Dendritic cell treated with granulocyte-macrophage colony-stimulating factor and Interleukin-4, amounts not matched to agents 40 ng/mL and 50 ng/mL, for 4 days (primary cell): ENCODE data around the gene NCS1.

Experiments
- H3K27ac Mint-ChIP-seq: one replicate; pipeline ENCODE4 v1.8.0; 2022; ENCODE audit warnings: mild to moderate bottlenecking, mixed read lengths
- H3K27me3 Mint-ChIP-seq: one replicate; pipeline ENCODE4 v1.8.0; 2022; ENCODE audit warnings: mild to moderate bottlenecking, mixed read lengths
- H3K36me3 Mint-ChIP-seq: one replicate; pipeline ENCODE4 v1.8.0; 2022; ENCODE audit warnings: low read depth, mixed read lengths
- H3K4me1 Mint-ChIP-seq: one replicate; pipeline ENCODE4 v1.8.0; 2022; ENCODE audit warnings: low read depth, mixed read lengths
- H3K4me3 Mint-ChIP-seq: one replicate; pipeline ENCODE4 v1.8.0; 2022; ENCODE audit warnings: mild to moderate bottlenecking, moderate library complexity, mixed read lengths
- H3K9me3 Mint-ChIP-seq: one replicate; pipeline ENCODE4 v1.8.0; 2022; ENCODE audit warnings: mixed read lengths
- intact Hi-C: fragments of 100-400 bp; cut with micrococcal nuclease; formaldehyde crosslinking; loops from one replicate; pipeline ENCODE4 v1.15.0; 2022

NCS1 gene

GRCh38 chr9:130199605-130200004 lies 27.4 kb downstream of the NCS1 start:
- Mint-ChIP-seq H3K9me3 (no peaks in the 10 kb centered on the region), H3K4me1 (no peaks in the 10 kb centered on the region), H3K27ac (no peak overlapping the region), H3K36me3 (no peaks in the 10 kb centered on the region), H3K27me3 (no peaks in the 10 kb centered on the region), H3K4me3 (no peak overlapping the region)
- intact Hi-C loops, result no loop called here

DNA sequence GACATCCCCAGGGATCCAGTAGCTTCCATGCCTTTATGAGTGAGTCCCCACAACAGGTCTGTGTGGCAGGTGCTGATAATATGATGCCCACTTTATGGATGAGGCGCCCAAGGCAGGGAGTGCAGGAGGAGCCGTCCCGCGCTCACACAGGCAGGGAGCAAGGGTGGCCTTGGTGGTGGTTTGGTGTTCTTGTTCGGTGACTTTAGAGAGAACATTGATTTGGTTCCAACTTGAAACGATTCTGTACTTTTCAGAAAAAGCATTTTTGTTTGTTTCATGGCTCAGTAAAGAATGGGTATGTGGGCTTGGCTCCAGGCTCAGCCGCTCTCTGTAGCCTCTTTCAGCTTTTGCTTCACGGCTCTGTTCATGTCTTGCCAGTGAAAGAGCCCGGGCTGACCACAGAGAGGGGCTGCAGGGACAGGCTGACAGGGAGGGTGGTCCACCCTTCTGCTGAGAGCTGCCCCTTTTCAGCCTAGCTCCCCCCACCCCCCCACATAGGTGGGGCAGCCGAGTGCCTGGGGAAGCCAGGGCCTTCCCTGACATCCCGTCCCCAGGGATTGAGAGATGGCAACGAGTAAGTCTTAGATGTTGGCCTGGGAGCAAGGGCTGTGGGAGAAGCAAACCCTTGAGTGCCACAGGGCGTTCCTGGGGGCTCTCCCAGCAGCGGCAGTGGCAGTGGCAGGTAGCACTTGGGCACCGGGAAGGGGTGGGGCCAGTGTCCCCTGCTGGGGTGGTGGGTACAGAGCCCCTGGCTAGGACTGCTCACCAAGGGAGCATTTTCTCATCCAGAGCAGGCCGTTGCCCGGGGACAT lies 28.0 kb downstream of the NCS1 start:
- Mint-ChIP-seq H3K9me3 (no peaks in the 10 kb centered on the region), H3K27ac (no peak overlapping the region), H3K4me3 (no peak overlapping the region), H3K4me1 (no peaks in the 10 kb centered on the region), H3K27me3 (no peaks in the 10 kb centered on the region), H3K36me3 (no peaks in the 10 kb centered on the region)
- intact Hi-C loops, result no loop called here

GRCh38 chr9:130201399-130201873 lies 29.2 kb downstream of the NCS1 start:
- Mint-ChIP-seq H3K4me3 (no peak overlapping the region), H3K9me3 (no peaks in the 10 kb centered on the region), H3K4me1 (no peaks in the 10 kb centered on the region), H3K36me3 (no peaks in the 10 kb centered on the region), H3K27ac (no peak overlapping the region), H3K27me3 (no peaks in the 10 kb centered on the region)
- intact Hi-C loops, result no loop called here

DNA sequence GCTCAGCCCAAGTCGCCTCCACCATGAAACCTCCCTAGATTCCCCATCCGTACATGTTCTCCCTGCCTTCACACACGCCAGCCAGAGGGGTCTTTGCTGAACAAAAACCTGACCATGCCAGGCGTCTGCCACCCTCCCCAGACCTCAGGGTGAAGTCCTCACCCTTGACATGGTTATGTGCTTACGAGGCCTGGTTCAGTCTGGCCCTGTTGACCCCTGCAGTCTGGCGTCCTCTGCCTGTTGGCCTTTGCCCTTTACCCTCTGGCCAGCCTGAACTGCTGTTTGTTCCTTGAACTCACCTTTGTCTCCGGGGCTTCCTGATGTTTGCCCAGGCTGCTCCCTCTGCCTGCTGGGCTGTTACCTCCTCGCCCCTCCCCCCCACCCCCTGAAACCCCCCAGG lies 29.8 kb downstream of the NCS1 start:
- intact Hi-C loops, result no loop called here
- Mint-ChIP-seq H3K36me3 (no peaks in the 10 kb centered on the region), H3K9me3 (no peaks in the 10 kb centered on the region), H3K27ac (no peak overlapping the region), H3K27me3 (peaks cover 1% of the 10 kb centered on the region), H3K4me1 (no peaks in the 10 kb centered on the region), H3K4me3 (no peak overlapping the region)

GRCh38 chr9:130204341-130204740 lies 32.1 kb downstream of the NCS1 start:
- intact Hi-C loops, result no loop called here
- Mint-ChIP-seq H3K27ac (no peak overlapping the region), H3K27me3 (peaks cover 7% of the 10 kb centered on the region)

DNA sequence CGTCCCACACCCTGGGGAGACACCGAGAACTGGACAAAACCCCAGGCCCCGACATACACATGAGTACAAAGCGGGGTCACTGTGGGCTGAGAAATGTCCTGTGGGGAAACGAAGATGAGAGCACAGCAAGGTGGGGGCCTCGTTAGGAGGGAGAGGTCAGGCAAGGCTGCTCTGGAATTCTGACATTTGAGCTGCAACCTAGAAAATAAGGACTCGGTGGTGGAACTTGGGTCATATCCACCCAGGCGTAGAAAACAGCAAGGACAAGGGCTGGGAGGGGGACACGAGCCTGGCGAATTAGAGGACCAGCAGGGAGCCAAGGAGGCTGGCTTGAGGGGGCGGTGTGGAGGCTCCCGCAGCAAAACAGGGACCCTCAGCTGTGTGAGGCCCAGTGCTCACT lies 32.8 kb downstream of the NCS1 start:
- Mint-ChIP-seq H3K27me3 (peaks cover 9% of the 10 kb centered on the region), H3K9me3 (no peaks in the 10 kb centered on the region), H3K36me3 (no peaks in the 10 kb centered on the region), H3K27ac (no peak overlapping the region), H3K4me1 (no peaks in the 10 kb centered on the region), H3K4me3 (no peak overlapping the region)
- intact Hi-C loops, result no loop called here

More at GRCh38 chr9:130204341-130204740, 32.1 kb downstream of the NCS1 start:
- Mint-ChIP-seq H3K9me3 (no peaks in the 10 kb centered on the region), H3K4me3 (no peak overlapping the region), H3K36me3 (no peaks in the 10 kb centered on the region), H3K4me1 (no peaks in the 10 kb centered on the region)

- intact Hi-C loops, result no loop called here
- Mint-ChIP-seq H3K36me3 (no peaks in the 10 kb centered on the region), H3K27me3 (peaks cover 11% of the 10 kb centered on the region), H3K4me1 (no peaks in the 10 kb centered on the region), H3K4me3 (no peak overlapping the region), H3K27ac (no peak overlapping the region), H3K9me3 (no peaks in the 10 kb centered on the region)
These were observed 33.7 kb downstream of the NCS1 start for GRCh38 chr9:130205912-130206311.

DNA sequence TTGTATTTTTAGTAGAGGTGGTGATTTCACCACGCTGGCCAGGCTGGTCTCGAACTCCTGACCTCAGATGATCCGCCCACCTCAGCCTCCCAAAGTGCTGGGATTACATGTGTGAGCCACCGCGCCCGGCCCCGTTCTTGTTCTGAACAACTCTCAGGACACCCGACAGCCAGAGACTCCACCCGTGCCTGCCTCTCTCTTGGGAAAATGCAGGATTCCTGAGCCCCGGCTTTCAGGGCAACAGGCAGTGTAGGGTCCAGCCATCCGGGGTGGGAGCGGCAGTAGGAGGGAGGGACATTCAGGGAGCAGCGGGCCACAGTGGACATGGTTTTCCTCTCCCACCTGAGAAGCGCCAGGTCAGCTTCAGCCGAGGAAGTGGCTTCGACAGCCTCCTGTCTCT lies 34.4 kb downstream of the NCS1 start:
- Mint-ChIP-seq H3K27me3 (peaks cover 11% of the 10 kb centered on the region), H3K4me1 (no peaks in the 10 kb centered on the region), H3K9me3 (no peaks in the 10 kb centered on the region), H3K4me3 (no peak overlapping the region), H3K27ac (no peak overlapping the region), H3K36me3 (no peaks in the 10 kb centered on the region)
- intact Hi-C loops, result no loop called here

DNA sequence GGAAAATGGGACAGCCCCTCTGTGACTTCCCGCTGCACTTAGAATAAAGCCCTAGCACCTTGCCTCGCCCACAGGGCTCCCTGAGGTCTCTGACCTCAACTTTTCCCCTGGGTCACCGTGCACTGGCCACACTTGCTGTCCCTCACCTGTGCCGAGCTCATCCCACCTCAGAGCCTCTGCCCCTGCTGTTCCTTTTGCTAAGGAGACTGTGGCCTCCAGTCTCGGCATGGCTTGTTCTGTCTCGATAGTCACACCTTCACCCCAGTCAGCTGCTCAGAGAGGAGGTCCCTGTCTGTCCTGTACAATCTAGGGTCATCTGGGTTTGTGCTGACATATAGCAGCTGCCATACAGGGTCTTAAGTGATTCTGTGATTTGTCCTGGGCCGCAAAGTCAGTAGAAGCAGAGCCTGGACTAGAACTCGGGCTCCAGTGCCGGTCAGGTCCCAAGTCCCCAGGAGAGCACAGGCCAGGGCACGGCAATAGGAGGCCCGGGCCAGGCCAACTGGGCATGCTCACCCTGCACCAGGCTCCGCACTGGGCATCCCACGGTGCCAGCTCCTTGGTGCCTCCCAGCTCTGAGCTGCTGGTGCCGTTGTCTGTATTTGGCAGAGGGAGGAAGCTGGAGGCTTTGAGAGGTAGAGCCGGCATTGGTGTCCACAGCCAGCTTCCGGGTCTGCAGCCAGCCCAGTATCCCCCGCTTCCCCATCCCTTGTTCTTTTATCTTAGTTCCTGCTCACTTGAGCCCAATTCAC lies 35.2 kb downstream of the NCS1 start:
- Mint-ChIP-seq H3K27ac (no peak overlapping the region), H3K27me3 (peaks cover 11% of the 10 kb centered on the region), H3K36me3 (no peaks in the 10 kb centered on the region), H3K9me3 (no peaks in the 10 kb centered on the region), H3K4me3 (no peak overlapping the region), H3K4me1 (no peaks in the 10 kb centered on the region)
- intact Hi-C loops, result no loop called here

DNA sequence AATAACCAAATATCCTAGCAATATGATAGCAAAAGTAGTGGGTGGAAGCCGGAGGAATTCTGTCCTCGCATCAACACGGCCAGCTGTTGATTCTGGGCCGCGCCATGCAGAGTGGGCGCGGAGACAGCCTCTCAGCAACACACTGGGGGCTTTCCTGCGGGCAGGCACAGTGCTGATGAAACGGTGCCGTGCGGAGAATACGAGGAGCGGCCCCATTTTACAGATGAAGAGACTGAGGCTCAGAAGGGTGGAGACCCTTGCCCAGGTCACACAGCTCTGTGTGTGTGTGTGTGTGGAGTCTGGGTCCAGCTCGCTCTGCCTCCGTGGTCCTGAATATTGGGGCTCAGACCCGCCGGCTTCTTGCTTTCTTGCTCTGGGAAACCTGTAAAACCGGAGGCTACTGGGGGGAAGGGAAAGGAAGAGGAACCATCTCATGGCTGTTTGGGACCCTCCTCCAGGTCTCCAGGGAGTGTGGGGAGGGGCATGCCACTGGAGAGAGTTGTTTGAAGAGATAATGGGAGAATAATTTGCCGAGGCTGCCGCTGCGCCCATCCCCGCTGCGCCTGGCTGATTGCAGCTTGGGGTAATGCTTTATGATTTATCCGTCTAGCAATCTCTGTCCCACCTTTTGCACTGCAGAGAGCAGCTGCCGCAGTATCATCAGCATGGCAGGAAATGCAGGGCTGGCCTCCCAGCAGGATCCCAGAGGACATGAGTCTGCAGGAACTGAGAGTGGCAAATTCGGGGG lies 36.6 kb downstream of the NCS1 start:
- no peaks in the 10 kb centered on the region for H3K4me1 Mint-ChIP-seq

DNA sequence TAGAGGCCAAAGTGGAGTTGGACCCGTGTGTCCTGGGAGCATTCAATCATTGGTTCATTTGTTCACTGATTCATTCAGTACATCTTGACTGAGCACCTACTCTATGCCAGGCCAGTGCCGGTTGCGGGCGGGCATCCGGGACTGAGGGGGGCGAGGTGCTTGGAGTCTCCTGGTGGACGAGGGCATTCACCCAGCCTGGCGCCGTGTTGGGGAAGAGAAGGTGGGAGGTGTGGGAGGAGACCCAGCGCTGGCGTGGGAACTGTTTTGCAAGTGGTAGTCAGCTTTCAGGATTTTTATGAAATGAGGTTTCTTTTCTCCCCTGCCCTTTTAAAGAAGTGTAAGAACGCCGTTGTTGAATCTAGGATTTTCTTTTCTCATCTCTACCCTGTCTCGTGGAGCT lies 37.2 kb downstream of the NCS1 start:
- Mint-ChIP-seq H3K9me3 (no peaks in the 10 kb centered on the region), H3K27ac (no peak overlapping the region), H3K36me3 (no peaks in the 10 kb centered on the region), H3K4me3 (no peak overlapping the region), H3K27me3 (peaks cover 11% of the 10 kb centered on the region), H3K4me1 (no peaks in the 10 kb centered on the region)
- intact Hi-C loops, result no loop called here

More for the DNA sequence above, 36.6 kb downstream of the NCS1 start:
- intact Hi-C loops, result no loop called here
- Mint-ChIP-seq H3K36me3 (no peaks in the 10 kb centered on the region), H3K9me3 (no peaks in the 10 kb centered on the region), H3K27me3 (peaks cover 11% of the 10 kb centered on the region), H3K4me3 (no peak overlapping the region), H3K27ac (no peak overlapping the region)

- peaks cover 15% of the 10 kb centered on the region for H3K27me3 Mint-ChIP-seq
- intact Hi-C loops, result no loop called here
- H3K4me3 Mint-ChIP-seq, result no peak overlapping the region
- no peaks in the 10 kb centered on the region for H3K36me3 Mint-ChIP-seq
- H3K27ac Mint-ChIP-seq, result no peak overlapping the region
- no peaks in the 10 kb centered on the region for H3K9me3 Mint-ChIP-seq
- no peaks in the 10 kb centered on the region for H3K4me1 Mint-ChIP-seq
These were observed 39.5 kb downstream of the NCS1 start for GRCh38 chr9:130211548-130212226.

DNA sequence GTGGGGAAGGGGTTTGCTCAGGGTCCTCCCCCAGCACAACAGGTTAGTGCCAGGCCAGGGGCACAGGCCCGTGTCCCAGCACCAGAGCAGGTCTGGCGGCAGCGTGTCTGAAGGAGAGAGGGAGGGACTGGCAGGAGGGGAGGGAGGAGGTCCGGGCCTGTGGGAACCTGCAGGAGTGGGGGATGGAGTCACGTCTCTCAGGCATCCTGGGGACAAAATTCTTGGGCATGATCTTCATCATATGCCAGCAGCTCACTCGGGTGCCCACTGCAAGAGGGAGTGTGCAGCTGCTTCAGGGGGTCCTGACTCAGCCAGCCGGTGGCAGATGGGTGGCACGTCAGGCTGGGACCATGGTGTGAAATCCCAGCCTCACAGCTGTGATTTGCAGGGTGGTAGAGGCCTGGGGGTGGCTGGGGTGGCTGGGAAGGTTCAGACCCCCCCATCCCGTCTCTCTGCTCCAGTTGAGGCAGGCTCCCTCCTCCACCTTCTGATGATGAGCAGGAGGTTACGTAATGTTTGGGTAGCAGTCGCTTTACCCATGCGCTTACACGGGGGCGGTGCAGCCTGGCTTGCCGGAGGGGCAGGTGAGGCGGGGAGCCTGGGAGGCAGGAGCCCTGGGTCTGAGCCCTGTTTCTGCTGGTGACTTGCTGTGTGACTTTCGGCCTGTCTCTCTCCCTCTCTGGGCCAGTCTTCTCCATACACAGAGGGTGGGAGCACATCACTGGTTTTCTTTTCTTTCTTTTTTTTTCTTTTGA lies 40.5 kb downstream of the NCS1 start:
- Mint-ChIP-seq H3K4me3 (no peak overlapping the region), H3K36me3 (no peaks in the 10 kb centered on the region), H3K27me3 (peaks cover 14% of the 10 kb centered on the region), H3K9me3 (no peaks in the 10 kb centered on the region), H3K27ac (no peak overlapping the region), H3K4me1 (no peaks in the 10 kb centered on the region)
- intact Hi-C loops, result no loop called here
